ENCODE results near the gene MAGI2.

- TF ChIP-seq POLR2A (IDR thresholded peaks at IDR 0.05): no peak
- no peak for TF ChIP-seq CTCF (IDR thresholded peaks at IDR 0.05)
These were observed 1173.2 kb downstream of the MAGI2 start for GRCh38 chr7:78280276-78280675.
